PC-9 (cell line): ENCODE data around the gene CARS2.

Experiments used
- CTCF ChIP-seq: fragments of 200-600 bp; sonication (generic); conservative IDR thresholded peaks from 2 replicates; pipeline ENCODE4 v1.6.1; 2017; ENCODE audit warnings: mixed run types, antibody characterized with exemption, mild to moderate bottlenecking, moderate library complexity
- EZH2 ChIP-seq: fragments of 200-600 bp; sonication (generic); IDR thresholded peaks from 2 replicates; pipeline ENCODE4 v1.8.0; 2017; ENCODE audit warnings: antibody characterized with exemption, low read depth

DNA sequence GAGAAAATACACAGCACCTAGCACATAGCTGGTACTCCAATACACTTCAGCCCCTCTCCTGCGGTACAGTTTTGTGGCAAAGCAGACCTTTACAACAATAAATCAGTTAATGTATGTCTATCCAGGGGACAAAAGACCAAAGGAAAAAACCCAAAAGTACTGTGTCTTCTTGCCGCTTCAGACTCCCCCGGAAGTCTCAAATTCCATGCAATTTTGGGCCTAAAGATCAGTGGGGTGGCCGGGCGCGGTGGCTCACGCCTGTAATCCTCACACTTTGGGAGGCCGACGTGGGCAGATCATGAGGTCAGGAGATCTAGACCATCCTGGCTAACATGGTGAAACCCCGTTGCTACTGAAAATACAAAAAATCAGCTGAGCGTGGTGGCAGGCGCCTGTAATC is 16.2 kb downstream of the CARS2 start:
- TF ChIP-seq CTCF (no peak), EZH2 (no peak)
